Tibial artery (tissue), 4 donors: ENCODE data around the gene MTX2.

Experiments used
- DNase-seq, 2 donors: peaks; one replicate each; pipeline ENCODE4 v3.0.0-alpha.2; 2019
- H3K27ac ChIP-seq, 2 donors: fragments of 200-600 bp; sonication (generic) in 1 of 2; 1 replicate in 1 of 2; 2 replicates in 1 of 2; pipeline ENCODE4 v1.5.1; 2018 to 2019; ENCODE audit warnings: mild to moderate bottlenecking in 1 of 2
- H3K27me3 ChIP-seq, 2 donors: fragments of 200-600 bp; sonication (generic) in 1 of 2; one replicate each; pipeline versions ENCODE4 v1.5.1 to v1.6.0; 2016 to 2019
- H3K36me3 ChIP-seq, 3 donors: fragments of 200-600 bp; sonication (generic) in 2 of 3; one replicate each; pipeline ENCODE4 v1.5.1; 2016 to 2019; ENCODE audit warnings: mild to moderate bottlenecking in 2 of 3
- H3K4me1 ChIP-seq, 4 donors: fragments of 200-600 bp; sonication (generic) in 2 of 4; 1 replicate in 3 of 4; 2 replicates in 1 of 4; pipeline ENCODE4 v1.5.1; 2016 to 2019
- H3K4me3 ChIP-seq, 2 donors: fragments of 200-600 bp; sonication (generic) in 1 of 2; 1 replicate in 1 of 2; 2 replicates in 1 of 2; pipeline ENCODE4 v1.5.1; 2018 to 2019; ENCODE audit warnings: mild to moderate bottlenecking in 2 of 2
- H3K9me3 ChIP-seq, 3 donors: fragments of 200-600 bp; sonication (generic) in 1 of 3; one replicate each; pipeline ENCODE4 v1.5.1; 2016 to 2019
- intact Hi-C: fragments of 100-400 bp; cut with DNase I; formaldehyde crosslinking; loops from one replicate; pipeline ENCODE4 v1.15.0; 2023; ENCODE audit warnings: low total_unique reads
- TF ChIP-seq, protein P1 (sequence below), 2 experiments: fragments of 200-600 bp in 1 of 2; fragments of 450-650 bp in 1 of 2; IDR thresholded peaks; one replicate each; pipeline ENCODE4 v1.5.1; 2017 to 2019; ENCODE audit warnings: antibody characterized with exemption in 2 of 2, mild to moderate bottlenecking in 1 of 2, moderate library complexity in 1 of 2

The MTX2 gene

GRCh38 chr2:176278927-176279326 lies 9.7 kb downstream of the MTX2 start:
- intact Hi-C loops: no loop called here
- no peaks in the 10 kb centered on the region for H3K9me3 ChIP-seq
- H3K27ac ChIP-seq: no peak overlapping the region
- H3K36me3 ChIP-seq: no peaks in the 10 kb centered on the region
- peaks cover 0 to 10% (median 0%) of the 10 kb centered on the region in 4 donors for H3K4me1 ChIP-seq
- H3K4me3 ChIP-seq: no peak overlapping the region
- TF ChIP-seq, protein P1, sequence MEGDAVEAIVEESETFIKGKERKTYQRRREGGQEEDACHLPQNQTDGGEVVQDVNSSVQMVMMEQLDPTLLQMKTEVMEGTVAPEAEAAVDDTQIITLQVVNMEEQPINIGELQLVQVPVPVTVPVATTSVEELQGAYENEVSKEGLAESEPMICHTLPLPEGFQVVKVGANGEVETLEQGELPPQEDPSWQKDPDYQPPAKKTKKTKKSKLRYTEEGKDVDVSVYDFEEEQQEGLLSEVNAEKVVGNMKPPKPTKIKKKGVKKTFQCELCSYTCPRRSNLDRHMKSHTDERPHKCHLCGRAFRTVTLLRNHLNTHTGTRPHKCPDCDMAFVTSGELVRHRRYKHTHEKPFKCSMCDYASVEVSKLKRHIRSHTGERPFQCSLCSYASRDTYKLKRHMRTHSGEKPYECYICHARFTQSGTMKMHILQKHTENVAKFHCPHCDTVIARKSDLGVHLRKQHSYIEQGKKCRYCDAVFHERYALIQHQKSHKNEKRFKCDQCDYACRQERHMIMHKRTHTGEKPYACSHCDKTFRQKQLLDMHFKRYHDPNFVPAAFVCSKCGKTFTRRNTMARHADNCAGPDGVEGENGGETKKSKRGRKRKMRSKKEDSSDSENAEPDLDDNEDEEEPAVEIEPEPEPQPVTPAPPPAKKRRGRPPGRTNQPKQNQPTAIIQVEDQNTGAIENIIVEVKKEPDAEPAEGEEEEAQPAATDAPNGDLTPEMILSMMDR (IDR thresholded peaks at IDR 0.05): no peak
- no peaks in the 10 kb centered on the region for H3K27me3 ChIP-seq
- DNase-seq: no peak

GRCh38 chr2:176280156-176280555 lies 10.9 kb downstream of the MTX2 start:
- H3K27me3 ChIP-seq: no peaks in the 10 kb centered on the region
- no peak overlapping the region for H3K27ac ChIP-seq
- no peak for DNase-seq
- TF ChIP-seq, protein P1 (IDR thresholded peaks at IDR 0.05): no peak
- H3K36me3 ChIP-seq: no peaks in the 10 kb centered on the region
- peaks cover 0 to 14% (median 0%) of the 10 kb centered on the region in 4 donors for H3K4me1 ChIP-seq
- H3K4me3 ChIP-seq: no peak overlapping the region
- no peaks in the 10 kb centered on the region for H3K9me3 ChIP-seq
- intact Hi-C loops: no loop called here

GRCh38 chr2:176280867-176281658 lies 11.8 kb downstream of the MTX2 start:
- peaks cover 0 to 14% (median 0%) of the 10 kb centered on the region in 4 donors for H3K4me1 ChIP-seq
- no peaks in the 10 kb centered on the region for H3K27me3 ChIP-seq
- TF ChIP-seq, protein P1 (IDR thresholded peaks at IDR 0.05): no peak
- no peaks in the 10 kb centered on the region for H3K9me3 ChIP-seq
- no peaks in the 10 kb centered on the region for H3K36me3 ChIP-seq
- intact Hi-C loops: no loop called here
- DNase-seq: no peak
- H3K27ac ChIP-seq: no peak overlapping the region
- H3K4me3 ChIP-seq: no peak overlapping the region

- no peak for DNase-seq
- Histone ChIP-seq H3K27me3 (no peaks in the 10 kb centered on the region), H3K4me1 (peaks cover 0 to 14% (median 0%) of the 10 kb centered on the region in 4 donors), H3K9me3 (no peaks in the 10 kb centered on the region), H3K4me3 (no peak overlapping the region), H3K36me3 (no peaks in the 10 kb centered on the region), H3K27ac (no peak overlapping the region)
- TF ChIP-seq, protein P1 (IDR thresholded peaks at IDR 0.05): no peak
- intact Hi-C loops: no loop called here
These were observed 14.2 kb downstream of the MTX2 start for GRCh38 chr2:176283291-176284068.

DNA sequence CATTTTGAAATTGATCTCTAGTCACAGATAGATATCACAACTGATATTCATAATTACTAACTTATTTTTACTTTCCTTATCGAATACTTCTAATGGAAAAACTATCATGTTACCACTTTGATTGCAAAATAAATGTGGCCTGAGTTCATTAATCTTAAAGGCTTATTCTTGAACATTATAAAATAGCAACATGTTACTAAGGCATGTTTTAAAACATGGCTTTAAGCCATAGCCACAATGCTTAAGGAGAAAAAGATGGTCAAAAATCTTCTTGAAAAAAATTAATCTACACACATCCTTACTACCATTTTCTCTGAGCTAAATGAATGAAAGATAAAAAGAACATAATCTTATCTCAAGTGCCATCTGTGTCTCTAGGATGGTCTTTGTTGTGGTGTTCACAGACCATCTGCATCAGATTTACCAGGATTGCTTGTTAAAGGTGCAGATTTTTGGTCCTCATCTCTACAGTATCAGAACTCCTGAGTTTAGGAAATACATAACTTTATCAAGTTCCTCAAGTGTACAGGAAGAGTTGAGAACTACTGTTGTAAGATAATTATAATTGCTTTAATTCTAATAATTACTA lies 15.3 kb downstream of the MTX2 start:
- no peak for DNase-seq
- Histone ChIP-seq H3K9me3 (no peaks in the 10 kb centered on the region), H3K27me3 (no peaks in the 10 kb centered on the region), H3K4me1 (peaks cover 0 to 14% (median 0%) of the 10 kb centered on the region in 4 donors), H3K36me3 (no peaks in the 10 kb centered on the region), H3K4me3 (no peak overlapping the region), H3K27ac (no peak overlapping the region)
- TF ChIP-seq, protein P1 (IDR thresholded peaks at IDR 0.05): no peak
- intact Hi-C loops: no loop called here
